GM23338 (cell line): Measurements from ENCODE around the gene UVRAG. TPM values are rescaled to one million over a fixed set of nuclear protein-coding genes. Genes with fewer than 3 reads are reported as not detected.

ENCODE experiments used
- ATAC-seq: fragments of 200-7000 bp; cut with Tn5 transposase; 3 replicates; pipeline ENCODE4 v1.9.1; 2020
- DNase-seq: peaks from one replicate; pipeline ENCODE4 v3.0.0-alpha.2; 2015; ENCODE audit warnings: low spot score
- H2AFZ ChIP-seq: fragments of 200-600 bp; sonication (generic); 2 replicates; pipeline ENCODE4 v1.8.0; 2016; ENCODE audit warnings: antibody characterized with exemption, mild to moderate bottlenecking, moderate library complexity
- H3F3A ChIP-seq: fragments of 200-600 bp; sonication (generic); replicated peaks from 2 replicates; pipeline ENCODE4 v1.8.0; 2017; ENCODE audit warnings: antibody characterized with exemption, mixed run types, low read depth
- H3K27ac ChIP-seq: fragments of 200-600 bp; sonication (generic); 2 replicates; pipeline ENCODE4 v1.6.1; 2016; ENCODE audit warnings: low read depth
- H3K27me3 ChIP-seq: fragments of 200-600 bp; sonication (generic); 2 replicates; pipeline ENCODE4 v1.8.0; 2016; ENCODE audit warnings: mild to moderate bottlenecking, mixed run types, moderate library complexity; ENCODE audit not compliant: insufficient read depth
- H3K36me3 ChIP-seq: fragments of 200-600 bp; sonication (generic); 2 replicates; pipeline ENCODE4 v1.8.0; 2016; ENCODE audit warnings: mild to moderate bottlenecking; ENCODE audit not compliant: insufficient read depth
- H3K4me1 ChIP-seq: fragments of 200-600 bp; sonication (generic); 2 replicates; pipeline ENCODE4 v1.8.0; 2016; ENCODE audit warnings: mild to moderate bottlenecking, moderate library complexity; ENCODE audit not compliant: insufficient read depth
- H3K4me2 ChIP-seq: fragments of 200-600 bp; sonication (generic); 2 replicates; pipeline ENCODE4 v1.7.1; 2017; ENCODE audit warnings: mixed run types
- H3K4me3 ChIP-seq: fragments of 200-600 bp; sonication (generic); 2 replicates; pipeline ENCODE4 v1.6.1; 2016; ENCODE audit warnings: mixed run types
- H3K79me2 ChIP-seq: fragments of 200-600 bp; sonication (generic); replicated peaks from 2 replicates; pipeline ENCODE4 v1.8.0; 2017; ENCODE audit warnings: mild to moderate bottlenecking; ENCODE audit not compliant: insufficient read depth
- H3K9me2 ChIP-seq: fragments of 200-600 bp; sonication (generic); 2 replicates; pipeline ENCODE4 v1.8.0; 2017; ENCODE audit not compliant: insufficient read depth
- H4K20me1 ChIP-seq: fragments of 200-600 bp; sonication (generic); replicated peaks from 2 replicates; pipeline ENCODE4 v1.8.0; 2017; ENCODE audit warnings: mild to moderate bottlenecking; ENCODE audit not compliant: insufficient read depth
- H3K27ac Mint-ChIP-seq: 2 replicates; pipeline ENCODE4 v1.8.0; 2020; ENCODE audit warnings: inconsistent platforms, mild to moderate bottlenecking, moderate library complexity, mixed read lengths
- H3K27me3 Mint-ChIP-seq: 3 replicates; pipeline ENCODE4 v1.8.0; 2022; ENCODE audit warnings: low read depth, mild to moderate bottlenecking, moderate library complexity, mixed read lengths, inconsistent platforms; ENCODE audit not compliant: insufficient read depth, poor library complexity
- H3K36me3 Mint-ChIP-seq: 3 replicates; pipeline ENCODE4 v1.8.0; 2021; ENCODE audit warnings: low read depth, mild to moderate bottlenecking, inconsistent platforms, moderate library complexity, mixed read lengths
- H3K4me1 Mint-ChIP-seq: 3 replicates; pipeline ENCODE4 v1.8.0; 2020; ENCODE audit warnings: mild to moderate bottlenecking, inconsistent platforms, mixed read lengths
- H3K4me3 Mint-ChIP-seq: 3 replicates; pipeline ENCODE4 v1.8.0; 2021; ENCODE audit warnings: moderate library complexity, mild to moderate bottlenecking, inconsistent platforms, mixed read lengths
- H3K9me3 Mint-ChIP-seq: 3 replicates; pipeline ENCODE4 v1.8.0; 2020; ENCODE audit warnings: moderate library complexity, mild to moderate bottlenecking, inconsistent platforms, mixed read lengths
- CTCF ChIP-seq, 2 experiments: fragments of 200-600 bp in 1 of 2; sonication (generic) in 1 of 2; conservative IDR thresholded peaks; 2 replicates each; pipeline versions ENCODE4 v1.5.1 to v1.6.1; 2016 to 2017; ENCODE audit warnings: antibody characterized with exemption in 2 of 2, low read depth in 2 of 2, mild to moderate bottlenecking in 2 of 2, moderate library complexity in 1 of 2
- ETS1 ChIP-seq: IDR thresholded peaks from 2 replicates; pipeline ENCODE4 v1.6.1; 2016; ENCODE audit warnings: antibody characterized with exemption
- EZH2 ChIP-seq: fragments of 200-600 bp; sonication (generic); IDR thresholded peaks from one replicate; pipeline ENCODE4 v1.8.0; 2017; ENCODE audit warnings: antibody characterized with exemption, mild to moderate bottlenecking, low read depth; ENCODE audit not compliant: unreplicated experiment
- EZH2phosphoT487 ChIP-seq: fragments of 200-600 bp; sonication (generic); IDR thresholded peaks from one replicate; pipeline ENCODE4 v1.8.1; 2018; ENCODE audit warnings: antibody characterized with exemption; ENCODE audit not compliant: unreplicated experiment
- JUNB ChIP-seq: IDR thresholded peaks from one replicate; pipeline ENCODE4 v1.6.1; 2016; ENCODE audit warnings: antibody characterized with exemption; ENCODE audit not compliant: unreplicated experiment
- NANOG ChIP-seq: IDR thresholded peaks from 2 replicates; pipeline ENCODE4 v1.6.1; 2016; ENCODE audit warnings: antibody characterized with exemption, borderline replicate concordance
- POLR2AphosphoS5 ChIP-seq: IDR thresholded peaks from 2 replicates; pipeline ENCODE4 v1.6.1; 2016; ENCODE audit warnings: antibody characterized with exemption, low read depth
- STAT1 ChIP-seq: IDR thresholded peaks from one replicate; pipeline ENCODE4 v1.6.1; 2016; ENCODE audit warnings: antibody characterized with exemption; ENCODE audit not compliant: unreplicated experiment
- ZNF114 ChIP-seq: fragments of 250-450 bp; sonication (Bioruptor Pico); IDR thresholded peaks from 2 replicates; pipeline ENCODE4 v1.5.0; 2020; ENCODE audit warnings: mild to moderate bottlenecking, moderate library complexity
- ZNF331 ChIP-seq: fragments of 250-450 bp; sonication (Bioruptor Pico); IDR thresholded peaks from 2 replicates; pipeline ENCODE4 v1.5.0; 2020; ENCODE audit warnings: low read depth, mild to moderate bottlenecking, moderate library complexity
- ZNF462 ChIP-seq: fragments of 250-450 bp; sonication (Bioruptor Pico); IDR thresholded peaks from 2 replicates; pipeline ENCODE4 v1.5.0; 2020; ENCODE audit warnings: mild to moderate bottlenecking, moderate library complexity
- polyA plus RNA-seq: library from polyadenylated mRNA; unstranded; fragments of >200 nt; fragmentation: Nextera tagmentation; extraction: Ambion mirVana; gene quantifications from 2 replicates; pipeline ENCODE4 v1.2.1, GENCODE V29; 2016
- total RNA-seq: library from RNA; depleted of rRNA; stranded (reverse); fragments of >200 nt; shearing (Covaris generic); gene quantifications from 2 replicates; pipeline ENCODE4 v1.2.3, GENCODE V29; 2014

The UVRAG gene
- total and polyA plus RNA-seq, 2 experiments from 2014 or later, result 15.3 to 17.4 TPM

- no peak overlapping the region for H3K4me2 ChIP-seq
- no peaks in the 10 kb centered on the region for H3K27me3 ChIP-seq
- no peaks in the 10 kb centered on the region for H3K9me2 ChIP-seq
- no peaks in the 10 kb centered on the region for H4K20me1 ChIP-seq
- H2AFZ ChIP-seq, result no peak overlapping the region
- Mint-ChIP-seq H3K9me3 (no peaks in the 10 kb centered on the region), H3K36me3 (no peaks in the 10 kb centered on the region), H3K4me3 (no peak overlapping the region), H3K4me1 (peaks cover 8% of the 10 kb centered on the region; the same call in 2 of the 3 replicates), H3K27me3 (no peaks in the 10 kb centered on the region), H3K27ac (no peak overlapping the region)
- DNase-seq (peak; percentile 11), ATAC-seq (no peak)
- H3K36me3 ChIP-seq, result no peaks in the 10 kb centered on the region
- H3K79me2 ChIP-seq, result no peaks in the 10 kb centered on the region
- H3K4me3 ChIP-seq, result no peak overlapping the region
- no peak overlapping the region for H3K27ac ChIP-seq
- TF ChIP-seq POLR2AphosphoS5 (no peak), EZH2 (no peak), NANOG (no peak)
- H3F3A ChIP-seq, result no peaks in the 10 kb centered on the region
- peaks cover 14% of the 10 kb centered on the region; the same call in 1 of the 2 replicates for H3K4me1 ChIP-seq
These were observed 151.7 kb downstream of the UVRAG start for GRCh38 chr11:75966537-75967287.

GRCh38 chr11:75968021-75968625, 153.1 kb downstream of the UVRAG start:
- H3K4me1 Mint-ChIP-seq, result peaks cover 8% of the 10 kb centered on the region; the same call in 2 of the 3 replicates
- H3K27ac Mint-ChIP-seq, result no peak overlapping the region
- no peaks in the 10 kb centered on the region for H3F3A ChIP-seq
- TF ChIP-seq POLR2AphosphoS5 (no peak), EZH2phosphoT487 (no peak), JUNB (no peak), ETS1 (no peak), ZNF462 (CRISPR knock-in tag) (no peak), NANOG (no peak), ZNF331 (no peak), STAT1 (no peak), ZNF114 (CRISPR knock-in tag) (no peak), CTCF (conservative IDR thresholded peaks at IDR 0.05; ENCODE audit: low read depth in 2 of 2) (no peak)

More at GRCh38 chr11:75968021-75968625, 153.1 kb downstream of the UVRAG start:
- Histone ChIP-seq H3K4me2 (no peak overlapping the region), H3K27me3 (no peaks in the 10 kb centered on the region), H3K4me3 (no peak overlapping the region), H3K27ac (no peak overlapping the region), H3K36me3 (no peaks in the 10 kb centered on the region), H3K79me2 (0 out of 2 replicates have a peak, but pooled peaks cover 3% of the 10 kb centered on the region), H2AFZ (no peak overlapping the region), H3K4me1 (peaks cover 14% of the 10 kb centered on the region; the same call in 1 of the 2 replicates), H3K9me2 (no peaks in the 10 kb centered on the region), H4K20me1 (no peaks in the 10 kb centered on the region)
- Mint-ChIP-seq H3K27me3 (no peaks in the 10 kb centered on the region), H3K36me3 (peaks cover 7% of the 10 kb centered on the region; the same call in 2 of the 3 replicates), H3K9me3 (peaks cover 6% of the 10 kb centered on the region), H3K4me3 (no peak overlapping the region)
- ATAC-seq, result no peak
- no peak for DNase-seq
